Measurements from ENCODE around the gene BFAR. TPM values are rescaled to one million over a fixed set of nuclear protein-coding genes. Genes with fewer than 3 reads are reported as not detected.

Gene BFAR, protein sequence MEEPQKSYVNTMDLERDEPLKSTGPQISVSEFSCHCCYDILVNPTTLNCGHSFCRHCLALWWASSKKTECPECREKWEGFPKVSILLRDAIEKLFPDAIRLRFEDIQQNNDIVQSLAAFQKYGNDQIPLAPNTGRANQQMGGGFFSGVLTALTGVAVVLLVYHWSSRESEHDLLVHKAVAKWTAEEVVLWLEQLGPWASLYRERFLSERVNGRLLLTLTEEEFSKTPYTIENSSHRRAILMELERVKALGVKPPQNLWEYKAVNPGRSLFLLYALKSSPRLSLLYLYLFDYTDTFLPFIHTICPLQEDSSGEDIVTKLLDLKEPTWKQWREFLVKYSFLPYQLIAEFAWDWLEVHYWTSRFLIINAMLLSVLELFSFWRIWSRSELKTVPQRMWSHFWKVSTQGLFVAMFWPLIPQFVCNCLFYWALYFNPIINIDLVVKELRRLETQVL
- polyA plus RNA-seq (63.5 and 80.2 TPM in 2 replicates), polyA minus RNA-seq (107 and 118 TPM in 2 replicates)

- Histone ChIP-seq H4K20me1 (ENCODE audit: insufficient read depth) (no peaks in the 10 kb centered on the region), H2AFZ (ENCODE audit: low read depth, low read length) (peak within 1 kb of the TSS; percentile 47), H3K79me2 (replicated peaks; ENCODE audit: insufficient read depth, low read length) (peaks cover 38% of the 10 kb centered on the region)
Measured at GRCh38 chr16:14632693-14633569, at the start of gene BFAR. BFAR (plus strand) TSS chr16:14632951; CDS start chr16:14644347, 11,396 bp downstream.

More at GRCh38 chr16:14632693-14633569, at the start of gene BFAR:
- Histone ChIP-seq H3K4me3 (ENCODE audit: low read length) (peak within 1 kb of the TSS; percentile 97), H3K27ac (ENCODE audit: low read length) (peak within 1 kb of the TSS; percentile 90), H3K9ac (ENCODE audit: low read length) (peak within 1 kb of the TSS; percentile 94), H3K4me2 (ENCODE audit: low read length) (peak within 1 kb of the TSS; percentile 31), H3K27me3 (ENCODE audit: insufficient read depth, low read depth, low read length) (no peaks in the 10 kb centered on the region), H3K9me2 (ENCODE audit: insufficient read depth, low read length) (no peaks in the 10 kb centered on the region), H3K9me3 (ENCODE audit: low read length) (no peaks in the 10 kb centered on the region), H3K36me3 (ENCODE audit: insufficient read depth, low read length) (no peaks in the 10 kb centered on the region), H3F3A (ENCODE audit: insufficient read depth, low read length, poor library complexity, severe bottlenecking) (peaks cover 4% of the 10 kb centered on the region)
- no peak for TF ChIP-seq CTCF (IDR thresholded peaks at IDR 0.05; ENCODE audit: poor library complexity, severe bottlenecking)
- TF ChIP-seq EP300 (conservative IDR thresholded peaks at IDR 0.05; ENCODE audit: poor library complexity, severe bottlenecking) = peak; percentile 30
- peak; percentile 76 for TF ChIP-seq MXI1 (conservative IDR thresholded peaks at IDR 0.05; ENCODE audit: poor library complexity, severe bottlenecking)
- peak; percentile 91 for TF ChIP-seq TAF1 (IDR thresholded peaks at IDR 0.05; ENCODE audit: low read depth)
- no peak for TF ChIP-seq EZH2 (IDR thresholded peaks at IDR 0.05; ENCODE audit: borderline replicate concordance, insufficient read depth, low read length, poor library complexity, severe bottlenecking)
- TF ChIP-seq RAD21 (conservative IDR thresholded peaks at IDR 0.05) = no peak
- TF ChIP-seq POLR2AphosphoS5 (IDR thresholded peaks at IDR 0.05) = peak; percentile 95
- no peak for TF ChIP-seq REST (IDR thresholded peaks at IDR 0.05; ENCODE audit: borderline replicate concordance)
- no peak for TF ChIP-seq SMC3 (conservative IDR thresholded peaks at IDR 0.05; ENCODE audit: poor library complexity)

All from neural cell (in vitro differentiated cells).